H9 (cell line): ENCODE data around the gene ENOX2. TPM values are rescaled to one million over a fixed set of nuclear protein-coding genes. Genes with fewer than 3 reads are reported as not detected.

Experiments used
- DNase-seq: peaks from one replicate; pipeline ENCODE4 v3.0.0-alpha.2; 2017
- H2AFZ ChIP-seq: one replicate; pipeline ENCODE4 v1.6.1; 2013; ENCODE audit warnings: mild to moderate bottlenecking, low read length, control low read depth, moderate library complexity
- H2AK5ac ChIP-seq: 2 replicates; pipeline ENCODE4 v1.6.1; 2013; ENCODE audit warnings: low read length, control low read depth, mixed read lengths; ENCODE audit not compliant: insufficient read length
- H2BK120ac ChIP-seq: one replicate; pipeline ENCODE4 v1.6.1; 2013; ENCODE audit warnings: low read depth, mild to moderate bottlenecking, low read length, control low read depth, inconsistent platforms; ENCODE audit not compliant: poor library complexity, severe bottlenecking
- H2BK12ac ChIP-seq: 2 replicates; pipeline ENCODE4 v1.6.1; 2013; ENCODE audit warnings: low read length, control low read depth, mixed read lengths, low read depth; ENCODE audit not compliant: insufficient read length
- H2BK15ac ChIP-seq: 2 replicates; pipeline ENCODE4 v1.6.1; 2013; ENCODE audit warnings: low read depth, low read length, control low read depth
- H2BK20ac ChIP-seq: one replicate; pipeline ENCODE4 v1.6.1; 2013; ENCODE audit warnings: low read depth, mild to moderate bottlenecking, low read length, control low read depth, inconsistent platforms; ENCODE audit not compliant: poor library complexity, severe bottlenecking
- H2BK5ac ChIP-seq: 2 replicates; pipeline ENCODE4 v1.6.1; 2013; ENCODE audit warnings: low read length, control low read depth, mixed read lengths; ENCODE audit not compliant: insufficient read length
- H3K14ac ChIP-seq: 2 replicates; pipeline ENCODE4 v1.6.1; 2013; ENCODE audit warnings: low read length, control low read depth; ENCODE audit not compliant: insufficient read depth
- H3K18ac ChIP-seq: 2 replicates; pipeline ENCODE4 v1.6.1; 2013; ENCODE audit warnings: low read depth, mild to moderate bottlenecking, mixed read lengths, low read length, control low read depth; ENCODE audit not compliant: insufficient read length
- H3K23ac ChIP-seq: 2 replicates; pipeline ENCODE4 v1.6.1; 2013; ENCODE audit warnings: low read length, control low read depth, mixed read lengths, low read depth; ENCODE audit not compliant: insufficient read length
- H3K23me2 ChIP-seq: 2 replicates; pipeline ENCODE4 v1.6.1; 2013; ENCODE audit warnings: low read depth, mild to moderate bottlenecking, mixed read lengths, low read length, control low read depth; ENCODE audit not compliant: insufficient read length, poor library complexity, severe bottlenecking
- H3K27ac ChIP-seq: 2 replicates; pipeline ENCODE4 v1.5.1; 2013; ENCODE audit warnings: low read length, control low read depth, mixed read lengths, low read depth; ENCODE audit not compliant: insufficient read length
- H3K27me3 ChIP-seq: 2 replicates; pipeline ENCODE4 v1.6.1; 2013; ENCODE audit warnings: low read length, control low read depth, inconsistent platforms; ENCODE audit not compliant: insufficient read depth
- H3K4ac ChIP-seq: 2 replicates; pipeline ENCODE4 v1.6.1; 2013; ENCODE audit warnings: low read depth, mild to moderate bottlenecking, control low read depth, inconsistent platforms, low read length, moderate library complexity
- H3K4me1 ChIP-seq: 2 replicates; pipeline ENCODE4 v1.6.1; 2013; ENCODE audit warnings: low read length, control low read depth, inconsistent platforms; ENCODE audit not compliant: insufficient read depth
- H3K4me2 ChIP-seq: 2 replicates; pipeline ENCODE4 v1.6.1; 2013; ENCODE audit warnings: low read length, control low read depth, mixed read lengths; ENCODE audit not compliant: insufficient read length, insufficient read depth
- H3K56ac ChIP-seq: 2 replicates; pipeline ENCODE4 v1.6.1; 2013; ENCODE audit warnings: low read depth, mild to moderate bottlenecking, mixed read lengths, low read length, control low read depth; ENCODE audit not compliant: insufficient read length
- H3K79me1 ChIP-seq: 2 replicates; pipeline ENCODE4 v1.6.1; 2013; ENCODE audit warnings: low read depth, mild to moderate bottlenecking, moderate library complexity, low read length, control low read depth, inconsistent platforms; ENCODE audit not compliant: insufficient read depth, poor library complexity, severe bottlenecking
- H3K79me2 ChIP-seq: 2 replicates; pipeline ENCODE4 v1.6.1; 2013; ENCODE audit warnings: low read length, control low read depth, inconsistent platforms; ENCODE audit not compliant: insufficient read depth
- H3K9ac ChIP-seq: 2 replicates; pipeline ENCODE4 v1.6.1; 2013; ENCODE audit warnings: low read length, control low read depth, mixed read lengths; ENCODE audit not compliant: insufficient read length; ENCODE audit errors: extremely low read depth
- H3K9me3 ChIP-seq: one replicate; pipeline ENCODE4 v1.6.1; 2013; ENCODE audit warnings: low read depth, low read length, inconsistent platforms; ENCODE audit not compliant: control insufficient read depth
- H3T11ph ChIP-seq: one replicate; pipeline ENCODE4 v1.6.1; 2013; ENCODE audit warnings: mild to moderate bottlenecking, low read length, control low read depth, inconsistent platforms
- H4K20me1 ChIP-seq: one replicate; pipeline ENCODE4 v1.6.1; 2013; ENCODE audit not compliant: control insufficient read depth, insufficient read length, insufficient read depth
- H4K5ac ChIP-seq: 2 replicates; pipeline ENCODE4 v1.6.1; 2013; ENCODE audit warnings: low read depth, mild to moderate bottlenecking, mixed read lengths, low read length, control low read depth; ENCODE audit not compliant: insufficient read length
- H4K8ac ChIP-seq: replicated peaks from 2 replicates; pipeline ENCODE4 v1.6.1; 2013; ENCODE audit warnings: low read length, control low read depth, mixed read lengths, low read depth; ENCODE audit not compliant: insufficient read length
- H4K91ac ChIP-seq: 2 replicates; pipeline ENCODE4 v1.6.1; 2013; ENCODE audit warnings: low read depth, mild to moderate bottlenecking, moderate library complexity, mixed read lengths, low read length, control low read depth; ENCODE audit not compliant: insufficient read length
- H3K27ac Mint-ChIP-seq, 3 experiments: 2 replicates in 2 of 3; 3 replicates in 1 of 3; pipeline ENCODE4 v1.8.0; 2020 to 2021; ENCODE audit warnings: mixed read lengths in 3 of 3, mild to moderate bottlenecking in 1 of 3, moderate library complexity in 1 of 3
- H3K27me3 Mint-ChIP-seq: 2 replicates; pipeline ENCODE4 v1.8.0; 2021; ENCODE audit warnings: low read depth, mild to moderate bottlenecking, moderate library complexity, mixed read lengths
- H3K36me3 Mint-ChIP-seq, 3 experiments: 2 replicates in 2 of 3; 3 replicates in 1 of 3; pipeline ENCODE4 v1.8.0; 2020 to 2021; ENCODE audit warnings: low read depth in 3 of 3, mixed read lengths in 3 of 3; ENCODE audit not compliant: insufficient read depth in 1 of 3
- H3K4me1 Mint-ChIP-seq, 2 experiments: 2 replicates each; pipeline ENCODE4 v1.8.0; 2020; ENCODE audit warnings: mixed read lengths in 2 of 2
- H3K4me3 Mint-ChIP-seq, 2 experiments: 2 replicates in 1 of 2; 3 replicates in 1 of 2; pipeline ENCODE4 v1.8.0; 2020 to 2021; ENCODE audit warnings: mild to moderate bottlenecking in 2 of 2, mixed read lengths in 2 of 2, moderate library complexity in 1 of 2
- H3K9me3 Mint-ChIP-seq, 2 experiments: 2 replicates in 1 of 2; 3 replicates in 1 of 2; pipeline ENCODE4 v1.8.0; 2020; ENCODE audit warnings: mild to moderate bottlenecking in 2 of 2, mixed read lengths in 2 of 2, moderate library complexity in 1 of 2
- CTCF ChIP-seq: fragments of 200-600 bp; sonication (generic); conservative IDR thresholded peaks from 3 replicates; pipeline ENCODE4 v1.8.0; 2021; ENCODE audit warnings: antibody characterized with exemption, mild to moderate bottlenecking
- WGBS: extraction: QIAGEN DNeasy Blood & Tissue Kit; methylation state at CpG from one replicate; pipeline ENCODE4 v1.1.7; 2013; ENCODE audit warnings: missing lambda C conversion rate, low lambda C conversion rate, mixed read lengths; ENCODE audit not compliant: insufficient read length; ENCODE audit errors: extremely low coverage; 5-methylcytosine and 5-hydroxymethylcytosine counted together
- total RNA-seq: library from RNA; stranded (reverse); gene quantifications from 2 replicates; pipeline ENCODE4 v1.2.1, GENCODE V29; 2021

ENOX2 gene
- total RNA-seq, 1 experiment from 2014 or later = 17.7 TPM

- Histone ChIP-seq H3K9ac (no peak overlapping the region), H2AK5ac (no peak overlapping the region), H2BK20ac (no peak overlapping the region), H2BK15ac (no peak overlapping the region), H2BK12ac (no peak overlapping the region), H3K27ac (no peak overlapping the region), H3T11ph (no peak overlapping the region), H3K23ac (no peak overlapping the region), H4K8ac (no peak overlapping the region), H4K5ac (no peak overlapping the region), H3K14ac (no peak overlapping the region), H3K79me2 (no peaks in the 10 kb centered on the region), H2BK120ac (no peak overlapping the region), H3K4ac (no peak overlapping the region), H3K23me2 (no peaks in the 10 kb centered on the region), H2AFZ (no peak overlapping the region), H3K9me3 (no peaks in the 10 kb centered on the region), H3K79me1 (no peaks in the 10 kb centered on the region), H3K4me2 (no peak overlapping the region), H3K18ac (no peak overlapping the region), H3K4me1 (peaks cover 3% of the 10 kb centered on the region; the same call in 1 of the 2 replicates), H3K56ac (no peak overlapping the region), H4K91ac (no peak overlapping the region), H4K20me1 (no peaks in the 10 kb centered on the region), H2BK5ac (no peak overlapping the region), H3K27me3 (no peaks in the 10 kb centered on the region)
- no CpG with 5 or more reads among the region's 2 CpGs for WGBS
- DNase-seq = no peak
- no peak overlapping the region; a peak in 1 of 7 replicates for H3K27ac Mint-ChIP-seq
- no peak overlapping the region for H3K4me3 Mint-ChIP-seq
- TF ChIP-seq CTCF = no peak
- no peaks in the 10 kb centered on the region for H3K27me3 Mint-ChIP-seq
- no peaks in the 10 kb centered on the region for H3K9me3 Mint-ChIP-seq
- peaks cover 60 to 64% of the 10 kb centered on the region in 2 experiments for H3K4me1 Mint-ChIP-seq
- H3K36me3 Mint-ChIP-seq = peaks cover 0 to 2% (median 0%) of the 10 kb centered on the region in 3 experiments; a peak in 1 of 7 replicates
Measured at GRCh38 chrX:130628516-130628915, 274.5 kb downstream of the ENOX2 start.
